GM23338 (cell line): ENCODE measurements around the gene DMKN. TPM values are rescaled to one million over a fixed set of nuclear protein-coding genes. Genes with fewer than 3 reads are reported as not detected.

Experiments used
- ZNF462 ChIP-seq: fragments of 250-450 bp; sonication (Bioruptor Pico); IDR thresholded peaks from 2 replicates; pipeline ENCODE4 v1.5.0; 2020; ENCODE audit warnings: mild to moderate bottlenecking, moderate library complexity
- polyA plus RNA-seq: library from polyadenylated mRNA; unstranded; fragments of >200 nt; fragmentation: Nextera tagmentation; extraction: Ambion mirVana; gene quantifications from 2 replicates; pipeline ENCODE4 v1.2.1, GENCODE V29; 2016
- total RNA-seq: library from RNA; depleted of rRNA; stranded (reverse); fragments of >200 nt; shearing (Covaris generic); gene quantifications from 2 replicates; pipeline ENCODE4 v1.2.3, GENCODE V29; 2014
- TF ChIP-seq, protein P1 (sequence below), 2 experiments: fragments of 200-600 bp in 1 of 2; sonication (generic) in 1 of 2; conservative IDR thresholded peaks; 2 replicates each; pipeline versions ENCODE4 v1.5.1 to v1.6.1; 2016 to 2017; ENCODE audit warnings: antibody characterized with exemption in 2 of 2, low read depth in 2 of 2, mild to moderate bottlenecking in 2 of 2, moderate library complexity in 1 of 2
- TF ChIP-seq, protein P2 (sequence below): IDR thresholded peaks from one replicate; pipeline ENCODE4 v1.6.1; 2018; ENCODE audit warnings: antibody characterized with exemption; ENCODE audit not compliant: unreplicated experiment

DMKN gene
- total and polyA plus RNA-seq, 2 experiments from 2014 or later, result 259 to 569 TPM

DNA sequence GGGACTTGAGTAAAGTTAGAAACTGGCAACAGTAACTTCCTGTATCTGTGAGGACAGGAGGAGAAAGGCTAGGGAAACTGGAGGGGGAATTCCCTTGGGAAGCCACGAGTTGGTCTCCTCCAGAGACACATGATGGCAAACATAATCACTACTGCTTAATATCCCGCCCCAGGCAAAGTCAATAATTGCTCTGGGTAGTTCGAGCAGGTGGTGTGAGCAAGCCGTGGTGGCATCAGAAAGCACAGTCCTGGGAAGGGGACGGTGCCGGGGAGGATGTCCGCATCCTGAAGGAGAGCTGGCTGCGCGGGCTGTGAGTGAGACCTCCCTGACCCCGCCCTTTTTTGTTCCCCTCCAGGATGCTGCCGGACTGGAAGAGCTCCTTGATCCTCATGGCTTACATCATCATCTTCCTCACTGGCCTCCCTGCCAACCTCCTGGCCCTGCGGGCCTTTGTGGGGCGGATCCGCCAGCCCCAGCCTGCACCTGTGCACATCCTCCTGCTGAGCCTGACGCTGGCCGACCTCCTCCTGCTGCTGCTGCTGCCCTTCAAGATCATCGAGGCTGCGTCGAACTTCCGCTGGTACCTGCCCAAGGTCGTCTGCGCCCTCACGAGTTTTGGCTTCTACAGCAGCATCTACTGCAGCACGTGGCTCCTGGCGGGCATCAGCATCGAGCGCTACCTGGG, 63.9 kb downstream of the DMKN start (continued):
- TF ChIP-seq ZNF462, result no peak
- TF ChIP-seq, protein P1, sequence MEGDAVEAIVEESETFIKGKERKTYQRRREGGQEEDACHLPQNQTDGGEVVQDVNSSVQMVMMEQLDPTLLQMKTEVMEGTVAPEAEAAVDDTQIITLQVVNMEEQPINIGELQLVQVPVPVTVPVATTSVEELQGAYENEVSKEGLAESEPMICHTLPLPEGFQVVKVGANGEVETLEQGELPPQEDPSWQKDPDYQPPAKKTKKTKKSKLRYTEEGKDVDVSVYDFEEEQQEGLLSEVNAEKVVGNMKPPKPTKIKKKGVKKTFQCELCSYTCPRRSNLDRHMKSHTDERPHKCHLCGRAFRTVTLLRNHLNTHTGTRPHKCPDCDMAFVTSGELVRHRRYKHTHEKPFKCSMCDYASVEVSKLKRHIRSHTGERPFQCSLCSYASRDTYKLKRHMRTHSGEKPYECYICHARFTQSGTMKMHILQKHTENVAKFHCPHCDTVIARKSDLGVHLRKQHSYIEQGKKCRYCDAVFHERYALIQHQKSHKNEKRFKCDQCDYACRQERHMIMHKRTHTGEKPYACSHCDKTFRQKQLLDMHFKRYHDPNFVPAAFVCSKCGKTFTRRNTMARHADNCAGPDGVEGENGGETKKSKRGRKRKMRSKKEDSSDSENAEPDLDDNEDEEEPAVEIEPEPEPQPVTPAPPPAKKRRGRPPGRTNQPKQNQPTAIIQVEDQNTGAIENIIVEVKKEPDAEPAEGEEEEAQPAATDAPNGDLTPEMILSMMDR (conservative IDR thresholded peaks at IDR 0.05; ENCODE audit: low read depth in 2 of 2), result no peak
- TF ChIP-seq, protein P2, sequence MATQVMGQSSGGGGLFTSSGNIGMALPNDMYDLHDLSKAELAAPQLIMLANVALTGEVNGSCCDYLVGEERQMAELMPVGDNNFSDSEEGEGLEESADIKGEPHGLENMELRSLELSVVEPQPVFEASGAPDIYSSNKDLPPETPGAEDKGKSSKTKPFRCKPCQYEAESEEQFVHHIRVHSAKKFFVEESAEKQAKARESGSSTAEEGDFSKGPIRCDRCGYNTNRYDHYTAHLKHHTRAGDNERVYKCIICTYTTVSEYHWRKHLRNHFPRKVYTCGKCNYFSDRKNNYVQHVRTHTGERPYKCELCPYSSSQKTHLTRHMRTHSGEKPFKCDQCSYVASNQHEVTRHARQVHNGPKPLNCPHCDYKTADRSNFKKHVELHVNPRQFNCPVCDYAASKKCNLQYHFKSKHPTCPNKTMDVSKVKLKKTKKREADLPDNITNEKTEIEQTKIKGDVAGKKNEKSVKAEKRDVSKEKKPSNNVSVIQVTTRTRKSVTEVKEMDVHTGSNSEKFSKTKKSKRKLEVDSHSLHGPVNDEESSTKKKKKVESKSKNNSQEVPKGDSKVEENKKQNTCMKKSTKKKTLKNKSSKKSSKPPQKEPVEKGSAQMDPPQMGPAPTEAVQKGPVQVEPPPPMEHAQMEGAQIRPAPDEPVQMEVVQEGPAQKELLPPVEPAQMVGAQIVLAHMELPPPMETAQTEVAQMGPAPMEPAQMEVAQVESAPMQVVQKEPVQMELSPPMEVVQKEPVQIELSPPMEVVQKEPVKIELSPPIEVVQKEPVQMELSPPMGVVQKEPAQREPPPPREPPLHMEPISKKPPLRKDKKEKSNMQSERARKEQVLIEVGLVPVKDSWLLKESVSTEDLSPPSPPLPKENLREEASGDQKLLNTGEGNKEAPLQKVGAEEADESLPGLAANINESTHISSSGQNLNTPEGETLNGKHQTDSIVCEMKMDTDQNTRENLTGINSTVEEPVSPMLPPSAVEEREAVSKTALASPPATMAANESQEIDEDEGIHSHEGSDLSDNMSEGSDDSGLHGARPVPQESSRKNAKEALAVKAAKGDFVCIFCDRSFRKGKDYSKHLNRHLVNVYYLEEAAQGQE, result no peak
